Stimulated activated memory B cell treated with anti-CD40 and anti-IgM and Interleukin-4, amounts not matched to agents 10 μg/mL and 1 μg/mL and 100 μg/mL, for 72 hours (primary cell): Measurements from ENCODE around the gene RPH3AL.
"Not testable (repeated sequence)": the region's sequence is repeated elsewhere in the genome, so short reads cannot be mapped to it uniquely, and the experiment has no call there.

ENCODE experiments used
- ATAC-seq: fragments of 150-1000 bp; cut with Tn5 transposase; 2 replicates; pipeline ENCODE4 v1.10.0; 2021
- H3K27ac Mint-ChIP-seq: one replicate; pipeline ENCODE4 v1.8.0; 2022; ENCODE audit warnings: mild to moderate bottlenecking, mixed read lengths
- H3K27me3 Mint-ChIP-seq: one replicate; pipeline ENCODE4 v1.8.0; 2022; ENCODE audit warnings: mixed read lengths
- H3K36me3 Mint-ChIP-seq: one replicate; pipeline ENCODE4 v1.8.0; 2022; ENCODE audit warnings: mixed read lengths
- H3K4me1 Mint-ChIP-seq: one replicate; pipeline ENCODE4 v1.8.0; 2022; ENCODE audit warnings: mixed read lengths
- H3K4me3 Mint-ChIP-seq: one replicate; pipeline ENCODE4 v1.8.0; 2022; ENCODE audit warnings: mild to moderate bottlenecking, moderate library complexity, mixed read lengths
- H3K9me3 Mint-ChIP-seq: one replicate; pipeline ENCODE4 v1.8.0; 2022; ENCODE audit warnings: mixed read lengths

The RPH3AL gene

GRCh38 chr17:272856-273255, 79.8 kb downstream of the RPH3AL start:
- not testable (repeated sequence) for H3K9me3 Mint-ChIP-seq, H3K27ac Mint-ChIP-seq, ATAC-seq, H3K4me3 Mint-ChIP-seq, H3K27me3 Mint-ChIP-seq, H3K4me1 Mint-ChIP-seq
- H3K36me3 Mint-ChIP-seq, result peaks cover 19% of the 10 kb centered on the region

DNA sequence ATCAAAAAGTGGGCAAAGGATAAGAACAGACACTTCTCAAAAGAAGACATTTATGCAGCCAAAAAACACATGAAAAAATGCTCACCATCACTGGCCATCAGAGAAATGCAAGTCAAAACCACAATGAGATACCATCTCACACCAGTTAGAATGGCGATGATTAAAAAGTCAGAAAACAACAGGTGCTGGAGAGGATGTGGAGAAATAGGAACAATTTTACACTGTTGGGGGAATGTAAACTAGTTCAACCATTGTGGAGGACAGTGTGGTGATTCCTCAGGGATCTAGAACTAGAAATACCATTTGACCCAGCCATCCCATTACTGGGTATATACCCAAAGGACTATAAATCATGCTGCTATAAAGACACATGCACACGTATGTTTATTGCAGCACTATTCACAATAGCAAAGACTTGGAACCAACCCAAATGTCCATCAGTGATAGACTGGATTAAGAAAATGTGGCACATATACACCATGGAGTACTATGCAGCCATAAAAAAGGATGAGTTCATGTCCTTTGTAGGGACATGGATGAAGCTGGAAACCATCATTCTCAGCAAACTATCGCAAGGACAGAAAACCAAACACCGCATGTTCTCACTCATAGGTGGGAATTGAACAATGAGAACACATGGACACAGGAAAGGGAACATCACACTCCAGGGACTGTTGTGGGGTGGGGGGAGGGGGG, 80.5 kb downstream of the RPH3AL start:
- not testable (repeated sequence) for H3K27me3 Mint-ChIP-seq, H3K4me1 Mint-ChIP-seq, H3K27ac Mint-ChIP-seq, H3K4me3 Mint-ChIP-seq, H3K9me3 Mint-ChIP-seq, ATAC-seq
- H3K36me3 Mint-ChIP-seq, result peaks cover 19% of the 10 kb centered on the region

- H3K27ac Mint-ChIP-seq, result no peak overlapping the region
- peaks cover 17% of the 10 kb centered on the region for H3K36me3 Mint-ChIP-seq
- H3K4me3 Mint-ChIP-seq, result no peak overlapping the region
- ATAC-seq, result no peak
- no peaks in the 10 kb centered on the region for H3K27me3 Mint-ChIP-seq
- no peaks in the 10 kb centered on the region for H3K9me3 Mint-ChIP-seq
- no peaks in the 10 kb centered on the region for H3K4me1 Mint-ChIP-seq
Measured at GRCh38 chr17:269616-270514, 82.7 kb downstream of the RPH3AL start.

- no peaks in the 10 kb centered on the region for H3K9me3 Mint-ChIP-seq
- no peaks in the 10 kb centered on the region for H3K4me1 Mint-ChIP-seq
Measured at GRCh38 chr17:266701-267667, 85.6 kb downstream of the RPH3AL start.

DNA sequence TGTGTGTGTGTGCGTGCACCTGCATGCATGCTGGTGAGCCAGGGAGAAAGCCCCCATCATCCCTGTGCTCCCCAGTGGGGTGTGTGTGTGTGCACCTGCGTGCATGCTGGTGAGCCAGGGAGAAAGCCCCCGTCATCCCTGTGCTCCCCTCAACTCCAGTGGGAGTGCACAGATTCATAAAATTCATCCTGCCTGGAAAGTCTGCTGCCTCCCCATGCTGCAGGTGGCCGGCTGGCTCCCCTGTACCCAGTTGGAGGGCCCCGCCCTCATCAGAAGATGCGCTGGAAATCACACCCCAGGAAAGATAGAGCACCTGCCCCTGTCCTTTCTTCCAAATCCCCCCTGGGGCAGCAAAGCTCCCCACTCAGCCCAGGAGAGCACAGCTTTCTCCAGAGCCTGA, 86.4 kb downstream of the RPH3AL start:
- Mint-ChIP-seq H3K4me1 (no peaks in the 10 kb centered on the region), H3K36me3 (peaks cover 19% of the 10 kb centered on the region), H3K27ac (no peak overlapping the region), H3K9me3 (no peaks in the 10 kb centered on the region), H3K27me3 (no peaks in the 10 kb centered on the region), H3K4me3 (no peak overlapping the region)
- no peak for ATAC-seq

More at GRCh38 chr17:266701-267667, 85.6 kb downstream of the RPH3AL start:
- H3K36me3 Mint-ChIP-seq, result peaks cover 20% of the 10 kb centered on the region
- no peak overlapping the region for H3K4me3 Mint-ChIP-seq
- H3K27ac Mint-ChIP-seq, result no peak overlapping the region
- no peaks in the 10 kb centered on the region for H3K27me3 Mint-ChIP-seq
- ATAC-seq, result no peak

GRCh38 chr17:265718-266117, 86.9 kb downstream of the RPH3AL start:
- Mint-ChIP-seq H3K9me3 (no peaks in the 10 kb centered on the region), H3K4me1 (no peaks in the 10 kb centered on the region), H3K4me3 (no peak overlapping the region), H3K36me3 (peaks cover 16% of the 10 kb centered on the region), H3K27ac (no peak overlapping the region), H3K27me3 (no peaks in the 10 kb centered on the region)
- no peak for ATAC-seq

DNA sequence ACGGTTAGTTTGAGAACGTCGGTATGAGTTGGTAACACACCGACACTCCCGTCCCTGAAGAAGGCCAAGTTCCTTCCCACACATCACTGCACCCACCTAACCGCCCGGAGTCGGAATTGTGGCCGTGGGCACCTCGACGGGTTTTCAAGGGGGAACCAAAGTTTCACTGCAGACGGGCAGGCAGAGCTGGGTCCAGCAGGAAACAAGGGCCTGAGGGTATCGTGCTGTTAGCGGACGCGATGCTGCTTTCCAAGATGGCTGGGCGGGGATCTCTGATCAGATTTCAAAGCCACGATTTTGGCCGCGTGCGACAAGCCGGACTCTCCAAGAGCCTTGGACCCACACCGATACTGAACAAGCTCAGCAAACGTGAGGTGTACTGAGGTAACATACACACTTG, 88.8 kb downstream of the RPH3AL start:
- Mint-ChIP-seq H3K36me3 (peaks cover 16% of the 10 kb centered on the region), H3K9me3 (no peaks in the 10 kb centered on the region), H3K4me3 (no peak overlapping the region), H3K27me3 (peaks cover 10% of the 10 kb centered on the region), H3K27ac (no peak overlapping the region), H3K4me1 (no peaks in the 10 kb centered on the region)
- ATAC-seq, result no peak

- Mint-ChIP-seq H3K27ac (no peak overlapping the region), H3K4me3 (no peak overlapping the region), H3K27me3 (peaks cover 10% of the 10 kb centered on the region), H3K4me1 (no peaks in the 10 kb centered on the region), H3K36me3 (peaks cover 16% of the 10 kb centered on the region), H3K9me3 (no peaks in the 10 kb centered on the region)
- ATAC-seq, result no peak
Measured at GRCh38 chr17:263271-263670, 89.3 kb downstream of the RPH3AL start.

DNA sequence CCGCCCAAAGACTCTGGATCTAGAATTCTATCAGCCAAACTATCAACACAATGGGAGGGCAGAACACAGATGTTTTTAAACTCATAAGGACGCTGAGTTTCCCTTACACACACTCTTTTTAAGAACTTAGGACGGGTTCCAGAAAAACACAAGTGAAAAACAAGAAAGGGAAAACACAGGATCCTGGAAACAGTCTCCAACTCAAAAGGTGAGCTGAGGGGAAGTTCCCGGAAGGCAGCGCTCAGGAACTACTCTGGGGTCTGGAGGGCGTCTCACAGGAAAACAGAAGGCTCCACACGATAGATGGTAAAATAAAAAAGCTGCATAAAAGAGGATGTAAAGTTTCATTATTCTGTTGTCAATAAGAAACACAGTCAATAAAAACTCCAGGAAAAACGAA, 91.0 kb downstream of the RPH3AL start:
- Mint-ChIP-seq H3K4me3 (no peak overlapping the region), H3K36me3 (peaks cover 16% of the 10 kb centered on the region), H3K27me3 (peaks cover 10% of the 10 kb centered on the region), H3K9me3 (no peaks in the 10 kb centered on the region), H3K27ac (no peak overlapping the region), H3K4me1 (no peaks in the 10 kb centered on the region)
- no peak for ATAC-seq

DNA sequence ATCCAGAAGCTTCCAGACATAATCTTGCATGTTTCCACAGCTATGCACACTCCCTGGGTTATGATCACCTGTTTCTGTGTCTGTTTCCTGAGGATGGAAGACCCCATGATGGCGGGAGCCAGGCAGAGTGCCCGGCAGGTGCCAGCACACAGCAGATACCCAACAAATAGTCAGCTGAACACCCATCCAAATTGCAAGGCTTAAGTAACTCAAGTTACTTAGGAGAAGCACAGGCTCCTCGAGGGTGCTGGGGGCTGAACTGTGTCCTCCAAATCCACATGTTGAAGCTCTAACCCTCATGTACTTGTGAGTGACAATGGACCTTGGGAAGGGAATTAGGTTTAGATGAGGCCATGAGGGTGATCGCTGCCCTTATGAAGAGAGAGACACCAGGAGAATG, 91.7 kb downstream of the RPH3AL start:
- ATAC-seq, result no peak
- Mint-ChIP-seq H3K9me3 (no peaks in the 10 kb centered on the region), H3K4me3 (no peak overlapping the region), H3K36me3 (peaks cover 16% of the 10 kb centered on the region), H3K27me3 (peaks cover 10% of the 10 kb centered on the region), H3K4me1 (no peaks in the 10 kb centered on the region), H3K27ac (no peak overlapping the region)

DNA sequence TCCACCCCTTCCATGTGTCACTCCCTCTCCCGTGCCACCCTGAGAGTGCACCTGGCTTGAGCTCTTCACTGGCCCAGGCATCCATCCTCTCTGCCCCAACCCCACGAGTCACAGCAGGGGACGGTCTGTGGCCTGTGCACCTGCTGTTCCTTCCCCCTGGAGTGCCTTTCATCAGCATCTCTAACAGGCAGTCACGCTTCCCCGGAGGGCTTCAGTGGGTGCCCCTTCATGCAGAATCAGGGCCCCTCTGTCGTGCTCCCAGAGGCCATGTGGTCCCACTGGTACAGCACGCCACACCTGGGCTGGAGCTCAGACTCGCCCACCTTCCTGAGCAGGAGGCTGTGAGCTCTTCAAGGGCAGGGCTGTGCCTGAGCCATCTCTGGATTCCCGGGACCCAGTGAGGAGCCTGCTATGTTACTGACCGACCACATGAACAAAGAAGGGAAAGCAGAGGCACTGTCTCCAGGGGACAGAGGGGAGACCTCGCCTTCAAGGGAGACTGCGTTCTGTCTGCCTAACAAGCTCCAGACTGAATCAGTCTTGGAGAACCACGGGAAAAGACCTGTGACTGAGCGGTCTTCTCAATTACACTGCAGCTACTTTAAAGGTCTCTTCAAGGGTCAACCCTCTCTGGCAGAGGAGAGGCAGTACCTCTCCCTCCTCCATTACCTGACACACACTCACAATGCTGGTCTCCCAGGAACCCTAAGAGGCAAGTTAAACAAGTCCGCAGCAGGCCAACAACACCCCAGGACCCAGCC, 92.4 kb downstream of the RPH3AL start:
- ATAC-seq, result no peak
- H3K36me3 Mint-ChIP-seq, result peaks cover 16% of the 10 kb centered on the region
- no peaks in the 10 kb centered on the region for H3K4me1 Mint-ChIP-seq
- H3K4me3 Mint-ChIP-seq, result no peak overlapping the region
- peaks cover 10% of the 10 kb centered on the region for H3K27me3 Mint-ChIP-seq
- H3K27ac Mint-ChIP-seq, result no peak overlapping the region
- H3K9me3 Mint-ChIP-seq, result no peaks in the 10 kb centered on the region

GRCh38 chr17:259341-259976, 93.1 kb downstream of the RPH3AL start:
- peaks cover 16% of the 10 kb centered on the region for H3K36me3 Mint-ChIP-seq
- no peaks in the 10 kb centered on the region for H3K9me3 Mint-ChIP-seq

DNA sequence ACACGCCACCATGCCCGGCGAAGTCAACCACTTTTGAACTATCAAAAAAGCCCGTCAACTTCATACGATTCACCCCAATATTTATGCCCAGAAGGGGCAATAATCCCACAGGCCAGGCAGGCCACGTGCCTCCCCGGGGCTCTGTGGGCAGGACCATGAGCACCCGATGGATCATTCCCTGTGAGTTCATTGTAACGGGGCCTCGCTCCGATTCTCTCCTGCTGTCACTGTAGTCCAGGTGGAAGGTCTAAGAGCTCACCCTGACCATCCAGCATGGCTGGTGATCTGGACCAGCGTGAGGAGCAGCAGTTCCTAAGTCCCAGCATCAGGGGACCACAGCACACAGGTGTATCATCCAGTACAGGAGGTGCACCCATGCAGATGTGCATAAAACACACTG, 93.7 kb downstream of the RPH3AL start:
- no peaks in the 10 kb centered on the region for H3K9me3 Mint-ChIP-seq
- H3K4me3 Mint-ChIP-seq, result no peak overlapping the region
- H3K36me3 Mint-ChIP-seq, result peaks cover 16% of the 10 kb centered on the region
- no peak overlapping the region for H3K27ac Mint-ChIP-seq
- no peaks in the 10 kb centered on the region for H3K4me1 Mint-ChIP-seq
- no peak for ATAC-seq
- H3K27me3 Mint-ChIP-seq, result peaks cover 10% of the 10 kb centered on the region

More at GRCh38 chr17:259341-259976, 93.1 kb downstream of the RPH3AL start:
- no peak for ATAC-seq
- Mint-ChIP-seq H3K4me3 (no peak overlapping the region), H3K27ac (no peak overlapping the region), H3K4me1 (no peaks in the 10 kb centered on the region), H3K27me3 (peaks cover 10% of the 10 kb centered on the region)

DNA sequence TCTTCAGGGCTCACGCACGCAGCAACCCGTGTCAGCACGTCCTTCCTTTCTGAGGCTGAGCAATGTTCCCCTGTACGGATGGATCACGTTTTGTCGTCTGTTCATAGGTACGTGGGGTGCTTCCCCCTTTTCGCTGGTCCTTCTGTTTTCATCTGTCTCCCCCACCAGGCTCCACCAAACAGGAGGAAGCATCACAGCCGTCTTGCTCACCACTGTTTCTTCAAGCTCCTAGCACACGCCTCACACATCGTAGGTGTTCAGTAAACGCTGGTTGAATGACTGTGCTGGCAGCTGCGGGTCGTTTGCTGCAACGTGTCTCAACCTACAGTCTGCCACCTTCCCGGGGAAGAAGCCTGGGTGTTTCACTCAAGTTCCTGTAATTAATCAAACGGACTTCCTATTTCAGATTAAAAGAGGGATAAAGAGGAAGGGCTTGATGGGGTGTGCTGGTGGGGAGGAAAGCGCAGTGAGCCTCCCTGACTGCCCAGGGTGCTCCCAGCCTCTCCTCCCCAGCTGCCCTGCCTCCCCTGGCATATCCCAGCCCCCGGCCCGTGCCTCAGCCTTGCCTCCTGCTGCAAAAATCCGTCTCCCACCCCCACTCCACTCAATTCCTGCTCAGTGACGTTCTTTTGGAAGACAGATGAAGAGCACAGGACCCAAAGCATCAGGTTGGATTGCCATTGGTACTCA, 94.4 kb downstream of the RPH3AL start:
- H3K27me3 Mint-ChIP-seq, result peaks cover 10% of the 10 kb centered on the region
- no peak overlapping the region for H3K27ac Mint-ChIP-seq
- H3K4me1 Mint-ChIP-seq, result no peaks in the 10 kb centered on the region
- ATAC-seq, result no peak
- peaks cover 11% of the 10 kb centered on the region for H3K36me3 Mint-ChIP-seq
- no peaks in the 10 kb centered on the region for H3K9me3 Mint-ChIP-seq
- H3K4me3 Mint-ChIP-seq, result no peak overlapping the region
